T-helper 17 cell (primary cell): Measurements from ENCODE around the gene CEP112. TPM values are rescaled to one million over a fixed set of nuclear protein-coding genes. Genes with fewer than 3 reads are reported as not detected.

Experiments
- ATAC-seq: fragments of 150-1000 bp; cut with Tn5 transposase; 2 replicates; pipeline ENCODE4 v1.10.0; 2021; ENCODE audit warnings: mild to moderate bottlenecking, moderate library complexity
- DNase-seq, 3 donors: peaks; one replicate each; pipeline versions ENCODE4 v3.0.0 to v3.0.0-alpha.2; 2020 to 2021
- H3K9me3 ChIP-seq: one replicate; pipeline ENCODE4 v1.7.0; 2013; ENCODE audit warnings: low read length, mild to moderate bottlenecking; ENCODE audit not compliant: control insufficient read depth, poor library complexity, severe bottlenecking
- H3K27ac Mint-ChIP-seq: one replicate; pipeline ENCODE4 v1.8.0; 2022; ENCODE audit warnings: mild to moderate bottlenecking, moderate library complexity, mixed read lengths
- H3K27me3 Mint-ChIP-seq: one replicate; pipeline ENCODE4 v1.8.0; 2022; ENCODE audit warnings: mixed read lengths
- H3K36me3 Mint-ChIP-seq: one replicate; pipeline ENCODE4 v1.8.0; 2022; ENCODE audit warnings: low read depth, mixed read lengths
- H3K4me1 Mint-ChIP-seq: one replicate; pipeline ENCODE4 v1.8.0; 2022; ENCODE audit warnings: mild to moderate bottlenecking, mixed read lengths
- H3K4me3 Mint-ChIP-seq: one replicate; pipeline ENCODE4 v1.8.0; 2022; ENCODE audit warnings: mild to moderate bottlenecking, moderate library complexity, mixed read lengths
- total RNA-seq, 4 donors: library from RNA in 2 of 4; stranded (reverse) in 2 of 4; gene quantifications; one replicate each; pipeline ENCODE4 v1.2.3 and lab custom pipeline; 2022 to 2026

The CEP112 gene
- total RNA-seq, 2 donors from 2014 or later = 4.3 to 6.9 TPM

GRCh38 chr17:65933290-65933689 lies 258.6 kb downstream of the CEP112 start:
- H3K4me3 Mint-ChIP-seq = no peak overlapping the region
- no peaks in the 10 kb centered on the region for H3K36me3 Mint-ChIP-seq
- no peaks in the 10 kb centered on the region for H3K9me3 ChIP-seq
- H3K27ac Mint-ChIP-seq = no peak overlapping the region
- H3K4me1 Mint-ChIP-seq = no peaks in the 10 kb centered on the region
- ATAC-seq (no peak), DNase-seq (no peak)
- no peaks in the 10 kb centered on the region for H3K27me3 Mint-ChIP-seq

- Mint-ChIP-seq H3K4me3 (no peak overlapping the region), H3K36me3 (no peaks in the 10 kb centered on the region), H3K27ac (no peak overlapping the region), H3K27me3 (no peaks in the 10 kb centered on the region), H3K4me1 (no peaks in the 10 kb centered on the region)
- ATAC-seq (no peak), DNase-seq (no peak)
- no peaks in the 10 kb centered on the region for H3K9me3 ChIP-seq
Measured at GRCh38 chr17:65931246-65932149, 260.4 kb downstream of the CEP112 start.

- H3K9me3 ChIP-seq = no peaks in the 10 kb centered on the region
- no peaks in the 10 kb centered on the region for H3K36me3 Mint-ChIP-seq
- no peaks in the 10 kb centered on the region for H3K27me3 Mint-ChIP-seq
- H3K4me3 Mint-ChIP-seq = no peak overlapping the region
- no peaks in the 10 kb centered on the region for H3K4me1 Mint-ChIP-seq
- H3K27ac Mint-ChIP-seq = no peak overlapping the region
- ATAC-seq (no peak), DNase-seq (no peak)
Measured at GRCh38 chr17:65930140-65930730, 261.7 kb downstream of the CEP112 start.

DNA sequence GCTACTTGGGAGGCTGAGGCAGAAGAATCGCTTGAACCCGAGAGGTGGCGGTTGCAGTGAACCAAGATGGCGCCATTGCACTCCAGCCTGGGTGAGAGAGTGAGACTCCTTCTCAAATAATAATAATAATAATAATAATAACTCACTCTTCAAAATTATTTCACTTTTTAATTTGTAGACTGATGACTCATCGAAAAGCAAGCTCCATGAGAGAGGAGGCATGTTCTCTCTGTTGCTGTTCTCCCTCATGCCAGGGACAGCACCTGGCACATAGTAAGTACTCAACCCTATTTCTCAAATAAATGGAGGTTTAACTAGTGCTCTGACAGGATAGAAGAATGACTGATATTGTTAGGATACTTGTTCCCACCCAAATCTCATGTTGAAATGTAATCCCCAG lies 265.3 kb downstream of the CEP112 start:
- H3K4me3 Mint-ChIP-seq = no peak overlapping the region
- no peak for ATAC-seq
- H3K27ac Mint-ChIP-seq = no peak overlapping the region
- no peaks in the 10 kb centered on the region for H3K9me3 ChIP-seq
- H3K36me3 Mint-ChIP-seq = no peaks in the 10 kb centered on the region
- no peaks in the 10 kb centered on the region for H3K4me1 Mint-ChIP-seq
- no peak for DNase-seq
- no peaks in the 10 kb centered on the region for H3K27me3 Mint-ChIP-seq

DNA sequence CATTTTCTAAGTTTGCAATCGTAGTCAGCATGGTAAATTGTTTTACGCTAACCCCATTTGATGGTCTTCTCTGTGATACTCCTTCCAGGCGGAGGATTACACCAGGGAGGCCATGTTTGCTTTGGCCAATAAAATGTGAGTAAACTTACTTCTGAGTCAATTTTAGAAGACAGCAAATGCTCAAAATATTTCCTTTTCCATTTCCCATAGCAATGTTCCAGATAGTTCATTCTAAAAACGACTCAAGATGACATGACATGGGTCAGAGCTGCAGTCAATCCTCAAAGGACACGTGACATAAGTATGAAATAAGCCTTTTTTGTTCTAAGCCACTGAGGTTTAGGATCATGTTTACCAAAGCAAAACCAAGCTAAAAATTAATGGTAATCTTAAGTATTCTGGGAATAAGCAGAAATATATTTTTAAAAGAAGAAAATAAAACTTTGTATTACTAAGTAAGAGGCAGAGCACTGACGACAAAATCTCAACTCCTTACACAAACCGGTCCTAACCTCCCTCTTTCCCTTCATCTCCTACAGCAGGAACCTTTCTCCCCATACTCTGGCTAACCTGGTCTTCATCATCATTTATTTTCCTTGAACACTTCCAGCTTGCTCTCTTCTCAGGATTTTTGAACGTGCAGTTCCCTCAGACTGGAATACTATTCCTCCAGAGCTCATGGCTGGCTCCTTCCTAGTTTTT lies 266.2 kb downstream of the CEP112 start:
- peaks cover 5% of the 10 kb centered on the region for H3K4me1 Mint-ChIP-seq
- no peaks in the 10 kb centered on the region for H3K27me3 Mint-ChIP-seq
- H3K36me3 Mint-ChIP-seq = no peaks in the 10 kb centered on the region
- no peak for ATAC-seq
- no peak for DNase-seq
- H3K27ac Mint-ChIP-seq = no peak overlapping the region
- H3K9me3 ChIP-seq = no peaks in the 10 kb centered on the region
- H3K4me3 Mint-ChIP-seq = no peak overlapping the region

DNA sequence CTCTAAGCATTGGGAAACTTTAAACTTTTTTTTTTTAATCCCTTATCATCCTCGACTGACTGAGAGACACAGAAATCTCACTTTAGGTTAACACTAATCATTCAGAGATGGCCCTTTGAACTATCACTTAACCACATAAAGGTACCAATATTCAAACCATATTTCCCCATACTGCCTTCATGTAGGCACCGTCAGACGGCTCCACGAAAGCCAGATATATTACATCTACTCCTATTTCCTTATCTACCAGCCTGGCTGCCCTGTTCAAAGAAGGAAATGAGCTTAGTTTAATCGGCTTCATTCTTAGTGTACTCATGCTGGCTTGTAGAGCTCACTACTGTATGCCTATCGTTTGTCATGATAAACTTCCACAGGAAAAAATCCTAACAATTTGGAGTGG lies 270.9 kb downstream of the CEP112 start:
- ATAC-seq = no peak
- no peak overlapping the region for H3K27ac Mint-ChIP-seq
- DNase-seq = no peak
- H3K9me3 ChIP-seq = no peaks in the 10 kb centered on the region
- H3K27me3 Mint-ChIP-seq = no peaks in the 10 kb centered on the region
- no peaks in the 10 kb centered on the region for H3K36me3 Mint-ChIP-seq
- H3K4me3 Mint-ChIP-seq = no peak overlapping the region
- H3K4me1 Mint-ChIP-seq = peaks cover 7% of the 10 kb centered on the region

- H3K27ac Mint-ChIP-seq = no peak overlapping the region
- H3K4me3 Mint-ChIP-seq = no peak overlapping the region
- DNase-seq (no peak), ATAC-seq (no peak)
- H3K9me3 ChIP-seq = no peaks in the 10 kb centered on the region
- no peaks in the 10 kb centered on the region for H3K27me3 Mint-ChIP-seq
- no peaks in the 10 kb centered on the region for H3K36me3 Mint-ChIP-seq
- H3K4me1 Mint-ChIP-seq = peaks cover 13% of the 10 kb centered on the region
Measured at GRCh38 chr17:65918916-65919315, 273.0 kb downstream of the CEP112 start.

GRCh38 chr17:65918500-65918899 lies 273.4 kb downstream of the CEP112 start:
- ATAC-seq (no peak), DNase-seq (no peak)
- H3K27me3 Mint-ChIP-seq = no peaks in the 10 kb centered on the region
- H3K4me3 Mint-ChIP-seq = no peak overlapping the region
- H3K4me1 Mint-ChIP-seq = peaks cover 13% of the 10 kb centered on the region
- H3K36me3 Mint-ChIP-seq = no peaks in the 10 kb centered on the region
- H3K9me3 ChIP-seq = no peaks in the 10 kb centered on the region
- H3K27ac Mint-ChIP-seq = no peak overlapping the region

GRCh38 chr17:65917560-65917959 lies 274.4 kb downstream of the CEP112 start:
- H3K4me3 Mint-ChIP-seq = no peak overlapping the region
- no peaks in the 10 kb centered on the region for H3K36me3 Mint-ChIP-seq
- DNase-seq (no peak), ATAC-seq (no peak)
- no peak overlapping the region for H3K27ac Mint-ChIP-seq
- no peaks in the 10 kb centered on the region for H3K27me3 Mint-ChIP-seq
- H3K9me3 ChIP-seq = no peaks in the 10 kb centered on the region
- peaks cover 13% of the 10 kb centered on the region for H3K4me1 Mint-ChIP-seq

DNA sequence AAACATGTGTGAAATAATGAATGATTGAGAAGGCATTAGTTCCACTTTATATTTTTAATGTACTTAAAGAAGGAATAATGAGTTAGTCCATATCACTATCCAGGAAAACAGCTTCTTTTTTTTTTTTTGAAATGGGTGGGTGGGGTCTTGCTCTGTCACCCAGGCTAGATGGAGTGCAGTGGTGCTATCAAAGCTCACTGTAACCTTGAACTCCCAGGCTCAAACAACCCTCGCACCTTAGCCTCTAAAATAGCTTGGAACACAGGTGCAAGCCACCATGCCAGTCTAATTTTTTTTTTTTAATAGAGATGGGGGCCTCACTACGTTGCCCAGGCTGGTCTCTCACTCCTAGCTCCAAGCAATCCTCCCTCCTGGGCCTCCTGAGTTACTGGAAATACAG lies 275.5 kb downstream of the CEP112 start:
- H3K36me3 Mint-ChIP-seq = peaks cover 2% of the 10 kb centered on the region
- ATAC-seq (no peak), DNase-seq (no peak)
- H3K27me3 Mint-ChIP-seq = no peaks in the 10 kb centered on the region
- H3K27ac Mint-ChIP-seq = no peak overlapping the region
- no peaks in the 10 kb centered on the region for H3K9me3 ChIP-seq
- no peak overlapping the region for H3K4me3 Mint-ChIP-seq
- peaks cover 13% of the 10 kb centered on the region for H3K4me1 Mint-ChIP-seq

DNA sequence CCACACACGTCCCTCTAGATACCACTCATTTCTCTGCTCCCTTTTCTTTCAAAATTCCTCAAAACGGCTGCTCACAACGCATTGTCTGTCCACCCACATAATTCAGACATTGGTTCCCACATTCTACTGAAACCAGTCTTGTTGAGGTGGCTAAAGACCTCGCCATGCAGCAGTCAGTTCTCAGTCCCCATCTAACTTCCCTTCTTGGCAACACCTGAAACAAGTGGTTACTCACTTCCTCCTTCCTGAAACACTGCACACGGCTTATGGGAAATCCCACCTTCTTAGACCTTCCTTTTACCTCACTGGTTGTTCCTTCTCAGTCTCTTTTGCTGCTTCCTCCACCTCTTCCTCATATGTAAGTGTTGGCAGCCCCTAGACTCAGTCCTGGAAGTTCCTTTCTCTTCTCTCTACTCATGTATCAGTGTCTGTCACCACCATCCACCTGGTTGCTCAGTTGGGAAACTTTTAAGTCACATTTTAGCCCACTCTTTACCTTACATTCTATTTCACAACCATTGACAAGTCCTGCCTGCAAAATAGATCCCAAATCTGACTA lies 277.1 kb downstream of the CEP112 start:
- H3K27me3 Mint-ChIP-seq = no peaks in the 10 kb centered on the region
- no peak overlapping the region for H3K27ac Mint-ChIP-seq
- ATAC-seq (peak; percentile 50), DNase-seq (no peak)
- no peaks in the 10 kb centered on the region for H3K9me3 ChIP-seq
- H3K36me3 Mint-ChIP-seq = peaks cover 2% of the 10 kb centered on the region
- H3K4me1 Mint-ChIP-seq = peaks cover 6% of the 10 kb centered on the region
- H3K4me3 Mint-ChIP-seq = peak overlapping the region; percentile 31

DNA sequence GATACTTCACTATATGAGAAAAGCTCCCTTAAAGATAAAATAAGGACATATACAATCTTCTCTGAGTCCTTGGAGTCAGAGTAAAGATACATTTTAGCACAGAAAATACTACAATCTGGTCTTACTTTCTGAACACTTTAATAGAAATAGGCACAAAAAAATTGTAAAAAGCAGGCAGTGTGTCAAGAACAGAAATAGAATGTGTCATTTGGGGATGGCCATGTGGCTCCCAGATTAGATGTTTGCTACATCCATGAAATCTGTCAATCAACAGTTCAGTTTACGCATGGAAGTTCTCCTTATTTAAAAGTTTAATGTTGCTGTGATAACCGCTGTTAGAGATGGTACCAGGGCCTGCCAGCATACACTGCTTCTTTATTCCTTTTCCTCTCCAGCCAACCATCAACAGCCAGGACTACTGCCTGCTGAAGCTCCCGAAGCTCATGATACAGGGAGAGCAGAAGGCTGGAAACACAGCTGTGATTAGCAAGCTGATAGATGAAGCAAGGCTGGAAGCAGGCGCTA lies 278.5 kb downstream of the CEP112 start:
- H3K4me3 Mint-ChIP-seq = no peak overlapping the region
- no peak for ATAC-seq
- H3K36me3 Mint-ChIP-seq = peaks cover 2% of the 10 kb centered on the region

DNA sequence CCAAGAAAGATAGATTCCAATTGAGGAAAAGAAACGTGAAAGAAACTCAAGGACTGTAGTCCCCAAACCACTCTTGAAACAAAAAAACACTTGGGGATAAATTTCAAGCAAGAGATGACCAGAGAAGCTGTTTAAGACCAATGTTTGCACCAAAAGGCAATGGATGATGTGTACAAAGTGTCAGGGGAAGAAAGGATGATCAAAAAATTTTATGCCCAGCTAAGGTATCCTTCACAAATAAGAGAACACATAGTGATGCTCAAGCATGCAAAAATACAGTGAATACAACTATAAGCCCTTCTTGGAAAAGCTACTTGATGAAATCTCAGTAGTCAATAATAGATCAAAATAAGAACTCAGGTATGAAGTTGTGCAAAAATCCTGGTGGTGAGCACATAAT lies 281.1 kb downstream of the CEP112 start:
- no peaks in the 10 kb centered on the region for H3K9me3 ChIP-seq
- ATAC-seq = no peak
- H3K36me3 Mint-ChIP-seq = peaks cover 2% of the 10 kb centered on the region
- H3K4me3 Mint-ChIP-seq = no peak overlapping the region
- no peaks in the 10 kb centered on the region for H3K27me3 Mint-ChIP-seq
- H3K27ac Mint-ChIP-seq = no peak overlapping the region
- peaks cover 6% of the 10 kb centered on the region for H3K4me1 Mint-ChIP-seq
- no peak for DNase-seq

More for the DNA sequence above, 278.5 kb downstream of the CEP112 start:
- H3K9me3 ChIP-seq = no peaks in the 10 kb centered on the region
- Mint-ChIP-seq H3K27me3 (no peaks in the 10 kb centered on the region), H3K27ac (no peak overlapping the region), H3K4me1 (peaks cover 6% of the 10 kb centered on the region)
- no peak for DNase-seq
